Neural crest cell (in vitro differentiated cells): ENCODE data around the gene IQCE. TPM values are rescaled to one million over a fixed set of nuclear protein-coding genes. Genes with fewer than 3 reads are reported as not detected.

Source experiments
- DNase-seq: peaks from one replicate; pipeline ENCODE4 v3.0.0; 2021; ENCODE audit warnings: low read depth, mixed read lengths, low spot score
- H3K27ac Mint-ChIP-seq: one replicate; pipeline ENCODE4 v1.8.0; 2021; ENCODE audit warnings: mild to moderate bottlenecking, mixed read lengths; ENCODE audit not compliant: unreplicated experiment
- H3K27me3 Mint-ChIP-seq: 2 replicates; pipeline ENCODE4 v1.8.0; 2021; ENCODE audit warnings: low read depth, mild to moderate bottlenecking, mixed read lengths
- H3K36me3 Mint-ChIP-seq: 2 replicates; pipeline ENCODE4 v1.8.0; 2021; ENCODE audit warnings: low read depth, mild to moderate bottlenecking, mixed read lengths
- H3K4me1 Mint-ChIP-seq: 2 replicates; pipeline ENCODE4 v1.8.0; 2021; ENCODE audit warnings: mixed read lengths
- H3K4me3 Mint-ChIP-seq: one replicate; pipeline ENCODE4 v1.8.0; 2021; ENCODE audit warnings: mild to moderate bottlenecking, mixed read lengths
- H3K9me3 Mint-ChIP-seq: 2 replicates; pipeline ENCODE4 v1.8.0; 2021; ENCODE audit warnings: mixed read lengths
- CTCF ChIP-seq: fragments of 200-600 bp; sonication (generic); conservative IDR thresholded peaks from 2 replicates; pipeline ENCODE4 v1.5.0; 2021; ENCODE audit warnings: antibody characterized with exemption, mild to moderate bottlenecking
- microRNA-seq: library from miRNA; unstranded; fragments of <30 nt; microRNA quantifications from one replicate; pipeline ENCODE4, GENCODE V29; 2020
- total RNA-seq: library from RNA; stranded (reverse); gene quantifications from 2 replicates; pipeline ENCODE4 v1.2.1, GENCODE V29; 2021

The IQCE gene
- total RNA-seq, 1 donor from 2014 or later = 22.4 TPM

- Mint-ChIP-seq H3K9me3 (no peaks in the 10 kb centered on the region), H3K4me3 (no peak overlapping the region), H3K27ac (no peak overlapping the region), H3K27me3 (no peaks in the 10 kb centered on the region), H3K4me1 (no peaks in the 10 kb centered on the region), H3K36me3 (peaks cover 5% of the 10 kb centered on the region)
- TF ChIP-seq CTCF = peak; percentile 30
- no peak for DNase-seq
Measured at GRCh38 chr7:2661096-2661449, 102.3 kb downstream of the IQCE start.

- peaks cover 5% of the 10 kb centered on the region for H3K36me3 Mint-ChIP-seq
- no peak for DNase-seq
- H3K4me3 Mint-ChIP-seq = no peak overlapping the region
- H3K4me1 Mint-ChIP-seq = no peaks in the 10 kb centered on the region
- H3K9me3 Mint-ChIP-seq = no peaks in the 10 kb centered on the region
- TF ChIP-seq CTCF = no peak
- no peaks in the 10 kb centered on the region for H3K27me3 Mint-ChIP-seq
- no peak overlapping the region for H3K27ac Mint-ChIP-seq
Measured at GRCh38 chr7:2661602-2662272, 103.0 kb downstream of the IQCE start.

DNA sequence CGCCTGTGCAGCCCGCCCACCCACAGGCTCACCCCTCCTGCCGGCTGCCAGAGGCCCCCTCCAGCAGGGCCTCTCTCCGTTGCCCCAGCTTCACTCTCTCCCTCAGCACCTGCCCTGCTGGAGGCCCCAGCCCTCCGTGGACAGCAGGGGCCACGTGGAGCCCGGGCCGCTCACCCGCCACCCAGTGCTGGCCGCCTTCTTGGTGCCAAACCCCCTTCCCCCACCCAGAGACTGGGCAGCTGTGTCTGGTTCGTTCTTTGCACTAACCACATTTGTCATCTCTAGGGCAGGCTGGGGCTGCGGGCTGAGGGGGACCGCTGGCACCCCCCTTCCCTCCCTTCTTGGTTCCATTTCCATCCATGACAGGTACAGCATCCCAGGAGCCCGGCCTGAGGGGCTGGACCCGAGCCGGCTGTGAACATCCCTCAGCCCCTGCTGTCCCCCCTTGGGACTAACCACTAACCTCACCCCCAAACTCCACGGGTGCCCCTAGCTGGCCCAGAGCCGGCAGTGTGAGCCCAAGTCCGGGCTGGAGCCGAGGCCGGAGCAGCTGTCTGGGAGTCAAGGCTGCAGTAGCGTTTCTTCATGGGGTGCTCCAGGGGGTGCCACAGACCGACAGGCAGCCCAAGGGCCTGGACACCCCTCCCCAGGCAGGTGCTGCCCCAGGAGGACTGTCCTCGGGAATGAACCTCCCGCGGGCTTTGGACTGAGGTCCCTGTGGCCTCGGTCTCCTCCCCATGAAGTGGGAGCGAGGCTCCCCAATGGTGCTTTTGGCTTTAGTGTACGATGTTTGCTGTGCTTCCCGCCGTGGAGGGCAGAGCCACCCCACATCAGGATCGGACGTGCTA lies 103.7 kb downstream of the IQCE start:
- Mint-ChIP-seq H3K9me3 (no peaks in the 10 kb centered on the region), H3K27ac (no peak overlapping the region), H3K27me3 (peaks cover 2% of the 10 kb centered on the region), H3K4me1 (no peaks in the 10 kb centered on the region), H3K36me3 (no peaks in the 10 kb centered on the region), H3K4me3 (no peak overlapping the region)
- DNase-seq = no peak
- TF ChIP-seq CTCF = no peak

DNA sequence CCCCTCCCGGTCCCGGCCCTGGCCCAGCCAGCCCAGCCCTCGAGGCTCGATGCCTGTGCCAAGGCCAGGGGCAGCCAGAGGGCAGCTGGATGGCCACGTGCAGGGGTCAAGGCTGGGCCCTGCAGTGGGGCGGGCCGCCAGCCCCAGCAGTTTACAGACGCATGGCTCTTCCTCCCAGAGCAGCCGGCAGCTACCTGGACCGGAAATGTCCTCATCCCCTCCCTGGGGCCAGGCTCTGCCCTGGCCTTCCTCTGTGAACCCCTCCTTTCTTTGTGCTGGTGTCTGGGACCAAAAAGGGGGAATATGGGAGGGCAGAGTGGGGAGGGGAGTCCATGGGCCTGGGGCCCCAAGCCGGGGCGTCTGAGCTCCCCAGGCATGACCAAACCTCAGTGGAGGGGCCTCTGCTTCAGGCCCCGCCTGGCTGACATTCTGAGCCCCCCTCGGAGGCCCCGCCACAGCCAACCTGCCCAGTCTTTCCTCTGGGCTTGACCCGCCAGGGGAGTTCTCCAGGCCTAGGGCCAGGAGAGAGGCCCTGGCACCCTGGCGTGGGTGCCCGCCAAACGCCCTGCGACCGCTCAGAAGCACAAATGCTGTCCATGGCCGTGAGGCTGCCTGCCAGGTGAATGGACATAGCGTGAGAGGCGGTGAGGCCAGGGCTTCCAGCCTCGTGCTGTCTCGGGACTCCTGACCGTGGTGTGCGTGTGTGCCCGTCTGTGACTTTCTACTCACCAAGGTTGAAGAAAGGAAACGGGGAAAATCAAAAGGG lies 104.5 kb downstream of the IQCE start:
- DNase-seq = no peak
- Mint-ChIP-seq H3K4me3 (no peak overlapping the region), H3K36me3 (no peaks in the 10 kb centered on the region), H3K4me1 (no peaks in the 10 kb centered on the region), H3K9me3 (no peaks in the 10 kb centered on the region), H3K27ac (no peak overlapping the region), H3K27me3 (peaks cover 7% of the 10 kb centered on the region)
- no peak for TF ChIP-seq CTCF

DNA sequence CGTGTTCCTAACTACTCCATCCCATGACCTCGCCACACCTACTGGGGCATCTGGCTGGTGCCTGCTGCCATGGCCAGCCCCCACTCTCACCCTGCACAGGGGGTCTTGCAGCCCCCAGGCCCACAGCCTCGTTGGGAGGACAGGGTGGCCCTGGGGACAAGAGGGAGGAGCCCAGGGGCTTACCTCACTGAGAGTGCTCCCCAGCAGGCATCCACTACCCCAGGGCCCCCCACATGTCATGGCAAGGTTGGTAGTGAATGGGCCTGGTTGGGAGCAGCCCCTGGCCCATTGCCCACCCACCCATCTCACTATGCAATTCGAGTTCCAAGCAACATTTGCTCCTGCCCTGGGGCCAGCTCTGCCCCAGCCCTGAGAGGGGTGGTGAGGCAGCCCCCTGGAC lies 105.2 kb downstream of the IQCE start:
- H3K9me3 Mint-ChIP-seq = no peaks in the 10 kb centered on the region
- H3K27ac Mint-ChIP-seq = no peak overlapping the region
- DNase-seq = no peak
- no peak for TF ChIP-seq CTCF
- H3K4me3 Mint-ChIP-seq = no peak overlapping the region
- H3K27me3 Mint-ChIP-seq = peaks cover 7% of the 10 kb centered on the region
- no peaks in the 10 kb centered on the region for H3K4me1 Mint-ChIP-seq
- no peaks in the 10 kb centered on the region for H3K36me3 Mint-ChIP-seq

Small RNA genes lying within 50 kb of the gene (microRNA-seq; reads per million reads assigned to microRNA genes)
- gene MIR4648 = 1.8 reads per million

Other genes starting within 250 kb of the IQCE start
- 30.4 and 31.8 TPM in 2 replicates for gene SNX8, start 244.5 kb upstream of the IQCE start, total RNA-seq
- 218 and 224 TPM in 2 replicates for gene EIF3B, start 204.2 kb upstream of the IQCE start, total RNA-seq
- gene CHST12, start 155.4 kb upstream of the IQCE start, total RNA-seq = 13.5 and 15.0 TPM in 2 replicates
- gene GRIFIN, start 82.6 kb upstream of the IQCE start, total RNA-seq = not detected in 2 replicates
- gene LFNG, start 39.2 kb upstream of the IQCE start, total RNA-seq = 39.0 and 44.9 TPM in 2 replicates
- 47.3 and 52.7 TPM in 2 replicates for gene BRAT1, start 3.5 kb upstream of the IQCE start, total RNA-seq
- gene TTYH3, start 73.0 kb downstream of the IQCE start, total RNA-seq = 225 and 237 TPM in 2 replicates
- not detected in 2 replicates for gene AMZ1, start 129.2 kb downstream of the IQCE start, total RNA-seq